SK-N-SH treated with all-trans-retinoic acid at 6 μM for 48 hours (cell line): ENCODE data around the gene UBE3C.

Experiments
- ATAC-seq: fragments of 200-7000 bp; cut with Tn5 transposase; 3 replicates; pipeline ENCODE4 v1.9.1; 2020; ENCODE audit warnings: mild to moderate bottlenecking, moderate library complexity
- ARNTL ChIP-seq: fragments of 450-650 bp; formaldehyde crosslinking; IDR thresholded peaks from 2 replicates; pipeline ENCODE4 v1.5.0; 2020; ENCODE audit warnings: low read depth, mild to moderate bottlenecking, moderate library complexity, borderline replicate concordance
- BACH2 ChIP-seq: fragments of 250-450 bp; sonication (Bioruptor Pico); IDR thresholded peaks from 2 replicates; pipeline ENCODE4 v1.9.0; 2021; ENCODE audit warnings: mild to moderate bottlenecking, borderline replicate concordance
- CREB5 ChIP-seq: fragments of 250-450 bp; sonication (Bioruptor Pico); IDR thresholded peaks from 2 replicates; pipeline ENCODE4 v1.5.1; 2020; ENCODE audit warnings: low read depth, mild to moderate bottlenecking, moderate library complexity
- CSRNP3 ChIP-seq: fragments of 250-450 bp; sonication (Bioruptor Pico); IDR thresholded peaks from 2 replicates; pipeline ENCODE4 v1.5.1; 2021; ENCODE audit warnings: mild to moderate bottlenecking, moderate library complexity
- GLIS3 ChIP-seq: fragments of 250-450 bp; sonication (Bioruptor Pico); IDR thresholded peaks from 2 replicates; pipeline ENCODE4 v1.5.0; 2020; ENCODE audit warnings: mild to moderate bottlenecking, moderate library complexity
- ISL1 ChIP-seq: fragments of 250-450 bp; sonication (Bioruptor Pico); IDR thresholded peaks from 2 replicates; pipeline ENCODE4 v2.1.2; 2022; ENCODE audit warnings: mild to moderate bottlenecking, moderate library complexity
- OSR1 ChIP-seq: fragments of 250-450 bp; sonication (Bioruptor Pico); IDR thresholded peaks from 2 replicates; pipeline ENCODE4 v1.8.0; 2022; ENCODE audit warnings: moderate library complexity, mild to moderate bottlenecking, inconsistent platforms
- PATZ1 ChIP-seq: fragments of 250-450 bp; sonication (Bioruptor Pico); IDR thresholded peaks from 2 replicates; pipeline ENCODE4 v1.8.0; 2020; ENCODE audit warnings: mild to moderate bottlenecking, moderate library complexity, borderline replicate concordance
- POU6F1 ChIP-seq: fragments of 250-450 bp; sonication (Bioruptor Pico); IDR thresholded peaks from 2 replicates; pipeline ENCODE4 v1.8.0; 2021; ENCODE audit warnings: low read depth, mild to moderate bottlenecking, moderate library complexity, borderline replicate concordance
- RARB ChIP-seq: fragments of 250-450 bp; sonication (Bioruptor Pico); IDR thresholded peaks from 2 replicates; pipeline ENCODE4 v1.8.0; 2021; ENCODE audit warnings: mild to moderate bottlenecking, moderate library complexity
- SNAI2 ChIP-seq: fragments of 250-450 bp; sonication (Bioruptor Pico); IDR thresholded peaks from 2 replicates; pipeline ENCODE4 v1.5.0; 2020; ENCODE audit warnings: mild to moderate bottlenecking, moderate library complexity
- TCF4 ChIP-seq: fragments of 250-450 bp; sonication (Bioruptor Pico); IDR thresholded peaks from 2 replicates; pipeline ENCODE4 v1.8.0; 2021; ENCODE audit warnings: mild to moderate bottlenecking, moderate library complexity, borderline replicate concordance
- TOX ChIP-seq: fragments of 250-450 bp; sonication (Bioruptor Pico); IDR thresholded peaks from 2 replicates; pipeline ENCODE4 v1.8.0; 2021; ENCODE audit warnings: mild to moderate bottlenecking, moderate library complexity, borderline replicate concordance
- TSHZ2 ChIP-seq: fragments of 250-450 bp; sonication (Bioruptor Pico); IDR thresholded peaks from 2 replicates; pipeline ENCODE4 v1.5.0; 2020; ENCODE audit warnings: mild to moderate bottlenecking, moderate library complexity
- ZC3H10 ChIP-seq: fragments of 250-450 bp; sonication (Bioruptor Pico); IDR thresholded peaks from 2 replicates; pipeline ENCODE4 v1.5.1; 2021; ENCODE audit warnings: mild to moderate bottlenecking, moderate library complexity
- ZFP3 ChIP-seq: fragments of 250-450 bp; sonication (Bioruptor Pico); IDR thresholded peaks from 2 replicates; pipeline ENCODE4 v1.5.0; 2020; ENCODE audit warnings: mild to moderate bottlenecking, moderate library complexity
- ZFP30 ChIP-seq: fragments of 450-650 bp; formaldehyde crosslinking; IDR thresholded peaks from 2 replicates; pipeline ENCODE4 v1.5.0; 2022; ENCODE audit warnings: mild to moderate bottlenecking, moderate library complexity
- ZNF565 ChIP-seq: fragments of 450-650 bp; formaldehyde crosslinking; conservative IDR thresholded peaks from 2 replicates; pipeline ENCODE4 v1.5.0; 2020; ENCODE audit warnings: low read depth, mild to moderate bottlenecking, moderate library complexity
- ZNF70 ChIP-seq: fragments of 450-650 bp; formaldehyde crosslinking; IDR thresholded peaks from 2 replicates; pipeline ENCODE4 v1.5.0; 2020; ENCODE audit warnings: mild to moderate bottlenecking, moderate library complexity
- ZNF8 ChIP-seq: fragments of 450-650 bp; formaldehyde crosslinking; IDR thresholded peaks from 2 replicates; pipeline ENCODE4 v1.5.0; 2020; ENCODE audit warnings: mild to moderate bottlenecking, moderate library complexity

UBE3C gene

GRCh38 chr7:157116762-157117161 lies 22.0 kb upstream of the UBE3C start:
- TF ChIP-seq ARNTL, result no peak
- no peak for TF ChIP-seq ZFP3
- no peak for TF ChIP-seq TSHZ2
- no peak for TF ChIP-seq TCF4 (CRISPR knock-in tag)
- no peak for TF ChIP-seq POU6F1 (CRISPR knock-in tag)
- TF ChIP-seq OSR1 (CRISPR knock-in tag), result no peak
- TF ChIP-seq ZNF565 (CRISPR knock-in tag), result no peak
- no peak for TF ChIP-seq CSRNP3 (CRISPR knock-in tag)
- no peak for TF ChIP-seq ZNF70 (CRISPR knock-in tag)
- TF ChIP-seq TOX (CRISPR knock-in tag), result no peak
- no peak for TF ChIP-seq GLIS3
- no peak for TF ChIP-seq ZNF8 (CRISPR knock-in tag)
- ATAC-seq, result no peak

- no peak for ATAC-seq
- TF ChIP-seq RARB (no peak), ZNF8 (CRISPR knock-in tag) (no peak), ZFP3 (no peak), CREB5 (CRISPR knock-in tag) (no peak), TOX (CRISPR knock-in tag) (no peak), GLIS3 (no peak), ZFP30 (CRISPR knock-in tag) (no peak), ISL1 (CRISPR knock-in tag) (no peak), BACH2 (no peak), ZC3H10 (CRISPR knock-in tag) (no peak), PATZ1 (no peak), SNAI2 (CRISPR knock-in tag) (no peak), OSR1 (CRISPR knock-in tag) (no peak), ZNF565 (CRISPR knock-in tag) (no peak), TSHZ2 (no peak), POU6F1 (CRISPR knock-in tag) (no peak)
These were observed 20.9 kb upstream of the UBE3C start for GRCh38 chr7:157117796-157118195.
